ENCODE measurements around the gene SIRT5. TPM values are rescaled to one million over a fixed set of nuclear protein-coding genes. Genes with fewer than 3 reads are reported as not detected.

Gene SIRT5
- total and polyA plus RNA-seq, 2 donors (not counting 1 experiment from before 2014, with no cell fraction given), result 8.1 to 16.3 TPM

DNA sequence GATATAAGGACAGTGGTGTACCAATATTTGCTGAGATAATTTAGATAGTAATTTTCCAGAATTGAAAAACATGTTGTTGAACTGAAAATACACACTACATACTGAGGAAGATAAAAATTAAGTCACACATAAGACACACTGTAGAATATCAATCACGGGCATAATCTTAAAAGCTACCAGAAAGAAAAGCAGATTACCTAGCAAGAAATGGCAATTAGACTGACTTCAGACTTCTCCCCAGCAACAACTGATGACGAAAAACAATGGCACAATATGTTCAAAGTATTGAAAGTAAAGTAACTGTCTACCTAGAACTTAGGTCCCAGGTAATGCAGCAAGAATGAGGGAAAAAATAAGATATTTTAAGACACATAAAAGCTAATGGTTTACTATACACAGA is 87.2 kb downstream of the SIRT5 start:
- intact Hi-C loops (cut with micrococcal nuclease), result no loop called here
- Histone ChIP-seq H4K20me1 (ENCODE audit: control insufficient read depth, insufficient read depth, low read length, poor library complexity, severe bottlenecking) (peaks cover 52% of the 10 kb centered on the region), H3K79me2 (ENCODE audit: control insufficient read depth, insufficient read depth, low read length) (peaks cover 88% of the 10 kb centered on the region), H3K27me3 (replicated peaks in 1 of 4; ENCODE audit: control extremely low read depth in 1 of 4, control insufficient read depth in 3 of 4, insufficient read depth in 4 of 4, low read length in 3 of 4) (no peaks in the 10 kb centered on the region), H3K9me3 (ENCODE audit: control extremely low read depth in 1 of 3, control insufficient read depth in 2 of 3, insufficient read depth in 1 of 3, low read length in 2 of 3) (no peaks in the 10 kb centered on the region), H3K4me3 (ENCODE audit: control extremely low read depth in 1 of 5, extremely low read depth in 1 of 5, insufficient read depth in 1 of 5, low read depth in 2 of 5, low read length in 4 of 5) (no peak overlapping the region), H3K4me1 (ENCODE audit: control insufficient read depth in 2 of 2, insufficient read depth in 2 of 2, low read length in 2 of 2) (peaks cover 0 to 26% of the 10 kb centered on the region in 2 donors), H3K4me2 (replicated peaks; ENCODE audit: low read depth, low read length, poor library complexity, severe bottlenecking) (no peak overlapping the region), H3K36me3 (replicated peaks in 1 of 2; ENCODE audit: control extremely low read depth in 1 of 2, control insufficient read depth in 1 of 2, extremely low read depth in 1 of 2, insufficient read depth in 2 of 2, low read length in 1 of 2) (no peaks in the 10 kb centered on the region), H3K27ac (ENCODE audit: low read length in 2 of 2) (no peak overlapping the region), H3K9ac (ENCODE audit: low read length) (no peak overlapping the region), H2AFZ (ENCODE audit: insufficient read depth, low read depth, low read length, poor library complexity, severe bottlenecking) (no peak overlapping the region)
- peaks cover 61% of the 10 kb centered on the region for H3K4me1 Mint-ChIP-seq
- no peaks in the 10 kb centered on the region for H3K9me3 Mint-ChIP-seq (ENCODE audit: insufficient read depth)
- CTCF ChIA-PET, result interaction anchor here (1.4 kb wide), 1 partner anchor 134 kb away, joined by 3 read pairs; no protein-coding TSS in a partner anchor
- H3K27me3 Mint-ChIP-seq, result no peaks in the 10 kb centered on the region
- POLR2A ChIA-PET, result no interaction called here
- no peak overlapping the region for H3K4me3 Mint-ChIP-seq
- no CpG with 5 or more reads among the region's 2 CpGs for WGBS (ENCODE audit: insufficient coverage)
- H3K27ac Mint-ChIP-seq, result no peak overlapping the region
- ATAC-seq (ENCODE audit: low read depth) (no peak), DNase-seq (no peak)
- TF ChIP-seq EZH2 (IDR thresholded peaks at IDR 0.05; ENCODE audit: borderline replicate concordance, insufficient read depth, low read depth, low read length, poor library complexity, severe bottlenecking), result no peak
- TF ChIP-seq, protein P1, sequence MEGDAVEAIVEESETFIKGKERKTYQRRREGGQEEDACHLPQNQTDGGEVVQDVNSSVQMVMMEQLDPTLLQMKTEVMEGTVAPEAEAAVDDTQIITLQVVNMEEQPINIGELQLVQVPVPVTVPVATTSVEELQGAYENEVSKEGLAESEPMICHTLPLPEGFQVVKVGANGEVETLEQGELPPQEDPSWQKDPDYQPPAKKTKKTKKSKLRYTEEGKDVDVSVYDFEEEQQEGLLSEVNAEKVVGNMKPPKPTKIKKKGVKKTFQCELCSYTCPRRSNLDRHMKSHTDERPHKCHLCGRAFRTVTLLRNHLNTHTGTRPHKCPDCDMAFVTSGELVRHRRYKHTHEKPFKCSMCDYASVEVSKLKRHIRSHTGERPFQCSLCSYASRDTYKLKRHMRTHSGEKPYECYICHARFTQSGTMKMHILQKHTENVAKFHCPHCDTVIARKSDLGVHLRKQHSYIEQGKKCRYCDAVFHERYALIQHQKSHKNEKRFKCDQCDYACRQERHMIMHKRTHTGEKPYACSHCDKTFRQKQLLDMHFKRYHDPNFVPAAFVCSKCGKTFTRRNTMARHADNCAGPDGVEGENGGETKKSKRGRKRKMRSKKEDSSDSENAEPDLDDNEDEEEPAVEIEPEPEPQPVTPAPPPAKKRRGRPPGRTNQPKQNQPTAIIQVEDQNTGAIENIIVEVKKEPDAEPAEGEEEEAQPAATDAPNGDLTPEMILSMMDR (IDR thresholded peaks at IDR 0.05), result no peak

DNA sequence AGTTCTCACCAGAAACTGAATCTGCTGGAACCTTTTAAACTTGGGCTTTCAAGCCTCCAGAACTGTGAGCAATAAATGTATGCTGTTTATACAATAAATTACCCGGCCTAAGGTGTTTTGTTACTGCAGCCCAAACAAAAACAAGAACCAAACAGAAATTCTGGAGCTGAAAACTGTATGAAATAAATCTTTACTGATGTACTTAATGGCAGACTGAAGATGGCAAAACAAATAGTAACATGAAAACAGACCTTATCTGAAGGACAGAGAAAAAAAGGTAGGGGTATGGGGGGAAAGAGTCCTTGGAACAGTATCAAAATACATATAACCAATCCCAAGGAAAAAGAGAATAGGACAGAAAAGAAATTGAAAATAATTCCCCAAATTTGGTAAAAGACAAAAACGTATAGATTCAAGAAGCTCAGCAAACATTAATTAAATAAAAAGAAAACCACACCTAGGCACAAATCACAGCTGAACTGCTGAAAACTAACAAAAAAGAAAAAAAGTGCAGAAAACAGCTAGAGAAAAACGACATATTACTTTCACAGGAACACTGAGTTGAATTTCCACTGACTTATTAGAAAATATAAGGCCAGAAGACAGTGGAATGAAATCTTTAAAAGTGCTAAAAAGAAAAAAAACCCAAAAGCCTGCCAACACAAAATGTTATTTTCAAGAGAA is 88.4 kb downstream of the SIRT5 start:
- Histone ChIP-seq H3K4me1 (ENCODE audit: control insufficient read depth in 2 of 2, insufficient read depth in 2 of 2, low read length in 2 of 2) (peaks cover 0 to 26% of the 10 kb centered on the region in 2 donors), H4K20me1 (ENCODE audit: control insufficient read depth, insufficient read depth, low read length, poor library complexity, severe bottlenecking) (peaks cover 64% of the 10 kb centered on the region), H3K9ac (ENCODE audit: low read length) (no peak overlapping the region), H3K4me3 (ENCODE audit: control extremely low read depth in 1 of 5, extremely low read depth in 1 of 5, insufficient read depth in 1 of 5, low read depth in 2 of 5, low read length in 4 of 5) (no peak overlapping the region), H3K9me3 (ENCODE audit: control extremely low read depth in 1 of 3, control insufficient read depth in 2 of 3, insufficient read depth in 1 of 3, low read length in 2 of 3) (no peaks in the 10 kb centered on the region), H3K36me3 (replicated peaks in 1 of 2; ENCODE audit: control extremely low read depth in 1 of 2, control insufficient read depth in 1 of 2, extremely low read depth in 1 of 2, insufficient read depth in 2 of 2, low read length in 1 of 2) (no peaks in the 10 kb centered on the region), H2AFZ (ENCODE audit: insufficient read depth, low read depth, low read length, poor library complexity, severe bottlenecking) (no peak overlapping the region), H3K79me2 (ENCODE audit: control insufficient read depth, insufficient read depth, low read length) (peaks cover 95% of the 10 kb centered on the region), H3K4me2 (replicated peaks; ENCODE audit: low read depth, low read length, poor library complexity, severe bottlenecking) (no peak overlapping the region), H3K27ac (ENCODE audit: low read length in 2 of 2) (no peak overlapping the region), H3K27me3 (replicated peaks in 1 of 4; ENCODE audit: control extremely low read depth in 1 of 4, control insufficient read depth in 3 of 4, insufficient read depth in 4 of 4, low read length in 3 of 4) (no peaks in the 10 kb centered on the region)
- POLR2A ChIA-PET, result no interaction called here
- CTCF ChIA-PET, result no interaction called here
- DNase-seq (no peak), ATAC-seq (ENCODE audit: low read depth) (no peak)
- intact Hi-C loops (cut with micrococcal nuclease), result no loop called here
- no peaks in the 10 kb centered on the region for H3K9me3 Mint-ChIP-seq (ENCODE audit: insufficient read depth)
- no peaks in the 10 kb centered on the region for H3K27me3 Mint-ChIP-seq
- no peak overlapping the region for H3K27ac Mint-ChIP-seq
- no CpG with 5 or more reads among the region's 3 CpGs for WGBS (ENCODE audit: insufficient coverage)
- no peak overlapping the region for H3K4me3 Mint-ChIP-seq
- TF ChIP-seq EZH2 (IDR thresholded peaks at IDR 0.05; ENCODE audit: borderline replicate concordance, insufficient read depth, low read depth, low read length, poor library complexity, severe bottlenecking), result no peak
- TF ChIP-seq, protein P1 (IDR thresholded peaks at IDR 0.05), result no peak
- peaks cover 64% of the 10 kb centered on the region for H3K4me1 Mint-ChIP-seq

Measured in B cell (primary cell).